HepG2 (cell line): ENCODE measurements around the gene XXYLT1. TPM values are rescaled to one million over a fixed set of nuclear protein-coding genes. Genes with fewer than 3 reads are reported as not detected.

Source experiments
- ATRX ChIP-seq: sonication (generic); formaldehyde crosslinking; IDR thresholded peaks from 2 replicates; pipeline ENCODE4 v1.4.0; 2020; ENCODE audit warnings: missing genetic modification reagents, borderline replicate concordance
- HOXD1 ChIP-seq: sonication (generic); formaldehyde crosslinking; IDR thresholded peaks from 2 replicates; pipeline ENCODE4 v1.5.0; 2020; ENCODE audit warnings: missing genetic modification reagents
- JUN ChIP-seq: sonication (generic); formaldehyde crosslinking; IDR thresholded peaks from 2 replicates; pipeline ENCODE4 v1.4.0; 2020; ENCODE audit warnings: mild to moderate bottlenecking, missing genetic modification reagents
- KMT2B ChIP-seq: IDR thresholded peaks from 2 replicates; pipeline ENCODE4 v1.6.1; 2016; ENCODE audit warnings: missing genetic modification reagents, missing compliant biosample characterization
- NR2F6 ChIP-seq, 2 experiments: IDR thresholded peaks; 2 replicates each; pipeline ENCODE4 v1.6.1; 2016; ENCODE audit warnings: antibody characterized with exemption in 1 of 2, mild to moderate bottlenecking in 1 of 2
- RXRB ChIP-seq: IDR thresholded peaks from 2 replicates; pipeline ENCODE4 v1.6.1; 2016; ENCODE audit warnings: borderline replicate concordance, missing genetic modification reagents, missing compliant biosample characterization
- SMC3 ChIP-seq: IDR thresholded peaks from 2 replicates; pipeline ENCODE4 v1.6.1; 2011; ENCODE audit warnings: low read length, improper control_type of control experiment
- TP53 ChIP-seq: sonication (generic); formaldehyde crosslinking; conservative IDR thresholded peaks from 2 replicates; pipeline ENCODE4 v1.4.0; 2020; ENCODE audit warnings: missing genetic modification reagents
- U2AF1 ChIP-seq: fragments of 200-400 bp; formaldehyde crosslinking; optimal IDR thresholded peaks from 2 replicates; pipeline ENCODE3; 2017; ENCODE audit warnings: mild to moderate bottlenecking, low read depth, low read length
- ZBTB38 ChIP-seq: sonication (generic); formaldehyde crosslinking; IDR thresholded peaks from 2 replicates; pipeline ENCODE4 v1.5.1; 2020; ENCODE audit warnings: mild to moderate bottlenecking, missing genetic modification reagents
- ZKSCAN8 ChIP-seq: IDR thresholded peaks from 2 replicates; pipeline ENCODE4 v1.6.1; 2016; ENCODE audit warnings: borderline replicate concordance, missing genetic modification reagents, missing compliant biosample characterization
- ZMAT3 ChIP-seq: sonication (generic); formaldehyde crosslinking; conservative IDR thresholded peaks from 2 replicates; pipeline ENCODE4 v1.7.0; 2021; ENCODE audit warnings: missing genetic modification reagents
- ZNF562 ChIP-seq: sonication (generic); formaldehyde crosslinking; IDR thresholded peaks from 2 replicates; pipeline ENCODE4 v1.8.0; 2022; ENCODE audit warnings: missing genetic modification reagents, borderline replicate concordance
- ZNF644 ChIP-seq: IDR thresholded peaks from 2 replicates; pipeline ENCODE4 v1.6.1; 2016; ENCODE audit warnings: low read depth
- ZSCAN22 ChIP-seq: sonication (generic); formaldehyde crosslinking; IDR thresholded peaks from 2 replicates; pipeline ENCODE4 v1.4.0; 2020; ENCODE audit warnings: mild to moderate bottlenecking, missing genetic modification reagents
- polyA plus RNA-seq, 8 experiments: library from polyadenylated mRNA; depleted of rRNA in 3 of 8; stranded (reverse) in 7 of 8; unstranded in 1 of 8; fragments of >200 nt; fragmentation: Illumina TruSeq in 4 of 8; extraction: Trizol in 4 of 8; gene quantifications; 2 replicates each; pipeline versions ENCODE4 v1.2.1 to v1.2.3, GENCODE V29; 2011 to 2016; ENCODE audit warnings: low read depth in 4 of 8, missing spikeins in 1 of 8, mixed read lengths in 1 of 8; ENCODE audit not compliant: insufficient read depth in 1 of 8
- total RNA-seq, 5 experiments: library from RNA; depleted of rRNA; stranded (reverse); fragments of >200 nt; fragmentation: Illumina TruSeq; extraction: Trizol; gene quantifications; 2 replicates each; pipeline ENCODE4 v1.2.3, GENCODE V29; 2016; ENCODE audit warnings: low read depth in 1 of 5
- TF ChIP-seq, protein P1 (sequence below): IDR thresholded peaks from 2 replicates; pipeline ENCODE4 v1.6.1; 2016; ENCODE audit warnings: mild to moderate bottlenecking
- TF ChIP-seq, protein P2 (sequence below): sonication (generic); formaldehyde crosslinking; IDR thresholded peaks from 2 replicates; pipeline ENCODE4 v1.8.0; 2022; ENCODE audit warnings: mild to moderate bottlenecking, missing genetic modification reagents, borderline replicate concordance
- TF ChIP-seq, protein P3 (sequence below): sonication (generic); formaldehyde crosslinking; IDR thresholded peaks from one replicate; pipeline ENCODE4 v1.5.1; 2020; ENCODE audit warnings: mild to moderate bottlenecking, missing genetic modification reagents; ENCODE audit errors: not compliant biosample characterization

Gene XXYLT1
- total and polyA plus RNA-seq, 2 of the 13 experiments (the other 11 are each of a cell fraction or from before 2014, with no cell fraction given) = 17.7 to 19.0 TPM

DNA sequence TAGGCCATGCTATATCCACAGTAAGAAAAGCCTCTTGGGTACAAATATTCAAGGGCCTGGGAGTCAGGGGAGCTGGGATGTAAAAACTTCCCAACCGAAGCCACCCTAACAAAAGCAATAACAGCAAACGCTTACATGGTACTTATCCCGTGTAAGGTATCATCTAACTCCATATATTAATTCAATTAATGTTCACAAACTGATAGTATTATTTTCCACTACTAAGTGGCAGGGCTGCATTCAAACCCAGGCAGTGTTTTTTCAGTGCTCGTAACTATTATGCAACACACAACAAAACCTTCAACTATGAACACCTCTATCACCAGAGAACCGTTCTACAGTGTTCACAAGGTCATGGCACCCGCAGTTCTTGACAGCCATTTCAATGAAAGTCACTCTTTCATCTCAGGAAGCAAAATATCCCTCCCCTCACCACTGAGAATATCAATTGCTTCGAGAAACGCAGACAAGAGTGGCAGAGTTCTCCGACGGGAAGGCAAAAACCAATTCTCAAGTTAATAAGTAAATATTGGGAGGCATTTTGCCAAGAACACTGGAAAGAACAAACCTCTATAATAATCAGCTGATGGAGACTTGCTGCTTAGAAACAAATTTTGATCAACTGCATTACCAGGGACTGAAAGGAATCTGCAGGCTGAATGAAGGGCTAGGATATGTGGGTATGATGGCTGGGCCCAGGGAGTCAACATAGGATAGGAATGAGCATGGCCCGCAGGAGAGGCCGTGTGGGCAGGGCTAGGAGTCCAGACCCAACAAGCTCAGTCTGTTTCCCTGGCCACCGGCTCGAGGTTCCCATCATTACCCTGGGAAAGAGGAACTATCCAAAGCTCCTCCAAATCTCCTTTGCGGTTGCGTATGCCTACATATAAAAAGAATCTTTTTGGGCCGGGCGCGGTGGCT is 72.3 kb downstream of the XXYLT1 start (continued):
- TF ChIP-seq, protein P1, sequence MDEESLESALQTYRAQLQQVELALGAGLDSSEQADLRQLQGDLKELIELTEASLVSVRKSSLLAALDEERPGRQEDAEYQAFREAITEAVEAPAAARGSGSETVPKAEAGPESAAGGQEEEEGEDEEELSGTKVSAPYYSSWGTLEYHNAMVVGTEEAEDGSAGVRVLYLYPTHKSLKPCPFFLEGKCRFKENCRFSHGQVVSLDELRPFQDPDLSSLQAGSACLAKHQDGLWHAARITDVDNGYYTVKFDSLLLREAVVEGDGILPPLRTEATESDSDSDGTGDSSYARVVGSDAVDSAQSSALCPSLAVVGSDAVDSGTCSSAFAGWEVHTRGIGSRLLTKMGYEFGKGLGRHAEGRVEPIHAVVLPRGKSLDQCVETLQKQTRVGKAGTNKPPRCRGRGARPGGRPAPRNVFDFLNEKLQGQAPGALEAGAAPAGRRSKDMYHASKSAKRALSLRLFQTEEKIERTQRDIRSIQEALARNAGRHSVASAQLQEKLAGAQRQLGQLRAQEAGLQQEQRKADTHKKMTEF (CRISPR knock-in tag) = peak; percentile 66; the same call in 1 of the 2 replicates
- TF ChIP-seq KMT2B (CRISPR knock-in tag) (peak; percentile 27; the same call in 1 of the 2 replicates), HOXD1 (CRISPR knock-in tag) (peak; percentile 73; the same call in 1 of the 2 replicates), ZBTB38 (CRISPR knock-in tag) (peak; percentile 37; the same call in 1 of the 2 replicates), ZSCAN22 (CRISPR knock-in tag) (no peak), ZMAT3 (CRISPR knock-in tag) (no peak), NR2F6 (IDR thresholded peaks at IDR 0.05) (peak; percentile 88), NR2F6 (CRISPR knock-in tag; IDR thresholded peaks at IDR 0.05) (peak; percentile 90), ZKSCAN8 (peak; percentile 66; the same call in 1 of the 2 replicates), TP53 (CRISPR knock-in tag) (0 out of 2 replicates have a peak, but pooled peaks have one; percentile 21), U2AF1 (no peak), ATRX (CRISPR knock-in tag) (no peak), JUN (CRISPR knock-in tag) (no peak), ZNF644 (CRISPR knock-in tag) (peak; percentile 94), ZNF562 (CRISPR knock-in tag) (no peak), SMC3 (no peak), RXRB (peak; percentile 92)
- TF ChIP-seq, protein P2, sequence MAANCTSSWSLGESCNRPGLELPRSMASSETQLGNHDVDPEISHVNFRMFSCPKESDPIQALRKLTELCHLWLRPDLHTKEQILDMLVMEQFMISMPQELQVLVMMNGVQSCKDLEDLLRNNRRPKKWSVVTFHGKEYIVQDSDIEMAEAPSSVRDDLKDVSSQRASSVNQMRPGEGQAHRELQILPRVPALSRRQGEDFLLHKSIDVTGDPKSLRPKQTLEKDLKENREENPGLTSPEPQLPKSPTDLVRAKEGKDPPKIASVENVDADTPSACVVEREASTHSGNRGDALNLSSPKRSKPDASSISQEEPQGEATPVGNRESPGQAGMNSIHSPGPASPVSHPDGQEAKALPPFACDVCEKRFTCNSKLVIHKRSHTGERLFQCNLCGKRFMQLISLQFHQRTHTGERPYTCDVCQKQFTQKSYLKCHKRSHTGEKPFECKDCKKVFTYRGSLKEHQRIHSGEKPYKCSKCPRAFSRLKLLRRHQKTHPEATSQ (CRISPR knock-in tag) = no peak
- TF ChIP-seq, protein P3, sequence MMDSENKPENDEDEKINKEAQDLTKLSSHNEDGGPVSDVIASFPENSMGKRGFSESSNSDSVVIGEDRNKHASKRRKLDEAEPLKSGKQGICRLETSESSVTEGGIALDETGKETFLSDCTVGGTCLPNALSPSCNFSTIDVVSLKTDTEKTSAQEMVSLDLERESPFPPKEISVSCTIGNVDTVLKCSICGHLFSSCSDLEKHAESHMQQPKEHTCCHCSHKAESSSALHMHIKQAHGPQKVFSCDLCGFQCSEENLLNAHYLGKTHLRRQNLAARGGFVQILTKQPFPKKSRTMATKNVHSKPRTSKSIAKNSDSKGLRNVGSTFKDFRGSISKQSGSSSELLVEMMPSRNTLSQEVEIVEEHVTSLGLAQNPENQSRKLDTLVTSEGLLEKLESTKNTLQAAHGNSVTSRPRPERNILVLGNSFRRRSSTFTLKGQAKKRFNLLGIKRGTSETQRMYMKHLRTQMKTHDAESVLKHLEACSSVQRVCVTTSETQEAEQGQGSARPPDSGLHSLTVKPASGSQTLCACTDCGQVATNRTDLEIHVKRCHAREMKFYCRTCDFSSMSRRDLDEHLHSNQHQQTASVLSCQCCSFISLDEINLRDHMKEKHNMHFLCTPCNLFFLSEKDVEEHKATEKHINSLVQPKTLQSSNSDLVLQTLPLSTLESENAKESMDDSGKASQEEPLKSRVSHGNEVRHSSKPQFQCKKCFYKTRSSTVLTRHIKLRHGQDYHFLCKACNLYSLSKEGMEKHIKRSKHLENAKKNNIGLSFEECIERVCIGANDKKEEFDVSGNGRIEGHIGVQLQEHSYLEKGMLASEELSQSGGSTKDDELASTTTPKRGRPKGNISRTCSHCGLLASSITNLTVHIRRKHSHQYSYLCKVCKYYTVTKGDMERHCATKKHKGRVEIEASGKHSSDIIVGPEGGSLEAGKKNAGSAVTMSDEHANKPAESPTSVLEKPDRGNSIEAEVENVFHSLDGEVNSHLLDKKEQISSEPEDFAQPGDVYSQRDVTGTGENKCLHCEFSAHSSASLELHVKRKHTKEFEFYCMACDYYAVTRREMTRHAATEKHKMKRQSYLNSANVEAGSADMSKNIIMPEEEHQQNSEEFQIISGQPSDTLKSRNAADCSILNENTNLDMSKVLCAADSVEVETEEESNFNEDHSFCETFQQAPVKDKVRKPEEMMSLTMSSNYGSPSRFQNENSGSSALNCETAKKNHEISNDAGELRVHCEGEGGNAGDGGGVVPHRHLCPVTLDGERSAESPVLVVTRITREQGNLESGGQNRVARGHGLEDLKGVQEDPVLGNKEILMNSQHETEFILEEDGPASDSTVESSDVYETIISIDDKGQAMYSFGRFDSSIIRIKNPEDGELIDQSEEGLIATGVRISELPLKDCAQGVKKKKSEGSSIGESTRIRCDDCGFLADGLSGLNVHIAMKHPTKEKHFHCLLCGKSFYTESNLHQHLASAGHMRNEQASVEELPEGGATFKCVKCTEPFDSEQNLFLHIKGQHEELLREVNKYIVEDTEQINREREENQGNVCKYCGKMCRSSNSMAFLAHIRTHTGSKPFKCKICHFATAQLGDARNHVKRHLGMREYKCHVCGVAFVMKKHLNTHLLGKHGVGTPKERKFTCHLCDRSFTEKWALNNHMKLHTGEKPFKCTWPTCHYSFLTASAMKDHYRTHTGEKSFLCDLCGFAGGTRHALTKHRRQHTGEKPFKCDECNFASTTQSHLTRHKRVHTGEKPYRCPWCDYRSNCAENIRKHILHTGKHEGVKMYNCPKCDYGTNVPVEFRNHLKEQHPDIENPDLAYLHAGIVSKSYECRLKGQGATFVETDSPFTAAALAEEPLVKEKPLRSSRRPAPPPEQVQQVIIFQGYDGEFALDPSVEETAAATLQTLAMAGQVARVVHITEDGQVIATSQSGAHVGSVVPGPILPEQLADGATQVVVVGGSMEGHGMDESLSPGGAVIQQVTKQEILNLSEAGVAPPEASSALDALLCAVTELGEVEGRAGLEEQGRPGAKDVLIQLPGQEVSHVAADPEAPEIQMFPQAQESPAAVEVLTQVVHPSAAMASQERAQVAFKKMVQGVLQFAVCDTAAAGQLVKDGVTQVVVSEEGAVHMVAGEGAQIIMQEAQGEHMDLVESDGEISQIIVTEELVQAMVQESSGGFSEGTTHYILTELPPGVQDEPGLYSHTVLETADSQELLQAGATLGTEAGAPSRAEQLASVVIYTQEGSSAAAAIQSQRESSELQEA (CRISPR knock-in tag) = no peak
